Esophagus squamous epithelium (tissue), 5 donors: Measurements from ENCODE around the gene NCOA7. TPM values are rescaled to one million over a fixed set of nuclear protein-coding genes. Genes with fewer than 3 reads are reported as not detected.
A peak's percentile ranks its signal among the peaks of the same experiment; 100 is the strongest.

Source experiments
- DNase-seq: peaks from one replicate; lab custom pipeline; 2025; lab: John Stamatoyannopoulos, UW
- H3K27ac ChIP-seq, 4 donors: fragments of 200-600 bp; sonication (generic); one replicate each; pipeline ENCODE4 v1.5.1; 2016 to 2019; ENCODE audit warnings: mild to moderate bottlenecking in 1 of 4
- H3K27me3 ChIP-seq, 4 donors: fragments of 200-600 bp; sonication (generic); 1 replicate in 3 of 4; 2 replicates in 1 of 4; pipeline versions ENCODE4 v1.5.1 to v1.6.0; 2017 to 2021; ENCODE audit warnings: antibody characterized with exemption in 1 of 4
- H3K36me3 ChIP-seq, 3 donors: fragments of 200-600 bp; sonication (generic); one replicate each; pipeline ENCODE4 v1.5.1; 2016 to 2019
- H3K4me1 ChIP-seq, 3 donors: fragments of 200-600 bp; sonication (generic); one replicate each; pipeline ENCODE4 v1.5.1; 2017 to 2019
- H3K4me3 ChIP-seq, 4 donors: fragments of 200-600 bp; sonication (generic); 1 replicate in 3 of 4; 2 replicates in 1 of 4; pipeline ENCODE4 v1.5.1; 2016 to 2019; ENCODE audit warnings: mild to moderate bottlenecking in 2 of 4, moderate library complexity in 1 of 4
- H3K9me3 ChIP-seq, 3 donors: fragments of 200-600 bp; sonication (generic); one replicate each; pipeline ENCODE4 v1.5.1; 2016 to 2019
- POLR2A ChIP-seq, 4 donors: fragments of 450-650 bp; IDR thresholded peaks; one replicate each; pipeline ENCODE4 v1.6.1; 2017; ENCODE audit warnings: antibody characterized with exemption in 4 of 4, mild to moderate bottlenecking in 4 of 4, moderate library complexity in 3 of 4
- WGBS, 2 donors: methylation state at CpG; one replicate each; pipeline ENCODE4 v1.1.5; 2018; 5-methylcytosine and 5-hydroxymethylcytosine counted together
- intact Hi-C: fragments of 100-400 bp; cut with DNase I; formaldehyde crosslinking; loops from one replicate; pipeline ENCODE4 v1.15.0; 2022
- total RNA-seq, 4 donors: library from RNA; depleted of rRNA; stranded (reverse); fragments of >200 nt; gene quantifications; one replicate each; pipeline ENCODE4 v1.1.0, GENCODE V29; 2016
- TF ChIP-seq, protein P1 (sequence below), 6 experiments: fragments of 450-650 bp in 4 of 6; fragments of 200-600 bp in 2 of 6; sonication (generic) in 2 of 6; IDR thresholded peaks; one replicate each; pipeline ENCODE4 v1.5.1; 2016 to 2019; ENCODE audit warnings: antibody characterized with exemption in 6 of 6, mild to moderate bottlenecking in 4 of 6, moderate library complexity in 4 of 6
- donor health status: DM: yes; HTN: yes; CAD: no.

NCOA7 gene
- total RNA-seq, 4 donors from 2014 or later, result 30.9 to 85.1 (median 45.8) TPM

DNA sequence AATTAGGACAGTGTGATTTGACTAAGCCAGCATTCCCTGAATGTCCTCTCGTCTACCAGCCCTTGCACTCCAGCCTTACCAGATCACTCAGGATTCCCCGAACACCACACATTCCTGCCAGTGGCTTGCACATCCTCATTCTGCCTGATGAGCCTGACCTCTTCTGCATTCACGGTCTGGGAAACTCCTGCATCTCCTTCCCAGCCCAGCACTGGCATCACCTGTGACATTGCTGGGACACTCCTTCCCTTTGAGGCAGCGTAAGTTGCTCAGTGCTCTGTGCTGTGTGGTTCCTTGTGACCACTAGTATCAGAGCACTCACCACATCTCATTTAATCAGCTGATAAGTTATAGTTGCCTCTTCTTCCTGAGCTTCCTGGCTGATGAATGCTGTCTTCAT, 17.3 kb downstream of the NCOA7 start:
- intact Hi-C loops, result no loop called here

DNA sequence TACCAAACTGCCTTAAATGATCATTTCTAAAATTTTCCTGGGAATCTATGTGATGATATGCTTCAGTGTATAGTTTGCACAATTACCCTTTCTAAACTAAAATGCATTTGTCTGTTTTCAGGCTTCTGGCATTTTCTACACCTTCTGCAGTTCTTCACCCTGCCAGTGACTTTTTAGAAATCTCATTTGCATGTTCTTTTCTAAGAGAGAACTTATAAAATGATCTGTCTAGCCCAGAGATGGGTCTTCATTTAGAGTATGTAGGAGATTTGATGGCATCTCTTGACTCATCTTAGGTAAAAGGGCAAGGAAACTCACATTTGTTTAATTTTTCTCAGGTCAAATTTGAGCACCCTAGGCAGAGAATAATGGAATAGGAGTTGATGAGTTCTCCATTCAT, 17.8 kb downstream of the NCOA7 start:
- Histone ChIP-seq H3K4me3 (no peak overlapping the region), H3K27me3 (no peaks in the 10 kb centered on the region), H3K9me3 (no peaks in the 10 kb centered on the region), H3K4me1 (peaks cover 0 to 46% (median 26%) of the 10 kb centered on the region in 3 donors), H3K36me3 (no peaks in the 10 kb centered on the region), H3K27ac (no peak overlapping the region)
- intact Hi-C loops, result no loop called here
- TF ChIP-seq, protein P1, sequence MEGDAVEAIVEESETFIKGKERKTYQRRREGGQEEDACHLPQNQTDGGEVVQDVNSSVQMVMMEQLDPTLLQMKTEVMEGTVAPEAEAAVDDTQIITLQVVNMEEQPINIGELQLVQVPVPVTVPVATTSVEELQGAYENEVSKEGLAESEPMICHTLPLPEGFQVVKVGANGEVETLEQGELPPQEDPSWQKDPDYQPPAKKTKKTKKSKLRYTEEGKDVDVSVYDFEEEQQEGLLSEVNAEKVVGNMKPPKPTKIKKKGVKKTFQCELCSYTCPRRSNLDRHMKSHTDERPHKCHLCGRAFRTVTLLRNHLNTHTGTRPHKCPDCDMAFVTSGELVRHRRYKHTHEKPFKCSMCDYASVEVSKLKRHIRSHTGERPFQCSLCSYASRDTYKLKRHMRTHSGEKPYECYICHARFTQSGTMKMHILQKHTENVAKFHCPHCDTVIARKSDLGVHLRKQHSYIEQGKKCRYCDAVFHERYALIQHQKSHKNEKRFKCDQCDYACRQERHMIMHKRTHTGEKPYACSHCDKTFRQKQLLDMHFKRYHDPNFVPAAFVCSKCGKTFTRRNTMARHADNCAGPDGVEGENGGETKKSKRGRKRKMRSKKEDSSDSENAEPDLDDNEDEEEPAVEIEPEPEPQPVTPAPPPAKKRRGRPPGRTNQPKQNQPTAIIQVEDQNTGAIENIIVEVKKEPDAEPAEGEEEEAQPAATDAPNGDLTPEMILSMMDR (IDR thresholded peaks at IDR 0.05), result no peak
- TF ChIP-seq POLR2A (IDR thresholded peaks at IDR 0.05), result no peak
- DNase-seq, result no peak

More for the DNA sequence above, 17.3 kb downstream of the NCOA7 start:
- Histone ChIP-seq H3K9me3 (no peaks in the 10 kb centered on the region), H3K27ac (no peak overlapping the region), H3K36me3 (no peaks in the 10 kb centered on the region), H3K4me3 (no peak overlapping the region), H3K27me3 (no peaks in the 10 kb centered on the region), H3K4me1 (peaks cover 0 to 46% (median 21%) of the 10 kb centered on the region in 3 donors)
- 74 to 79% methylated on average over 4 of the region's 4 CpGs for WGBS, 2 donors
- TF ChIP-seq, protein P1 (IDR thresholded peaks at IDR 0.05), result no peak
- TF ChIP-seq POLR2A (IDR thresholded peaks at IDR 0.05), result no peak
- no peak for DNase-seq

DNA sequence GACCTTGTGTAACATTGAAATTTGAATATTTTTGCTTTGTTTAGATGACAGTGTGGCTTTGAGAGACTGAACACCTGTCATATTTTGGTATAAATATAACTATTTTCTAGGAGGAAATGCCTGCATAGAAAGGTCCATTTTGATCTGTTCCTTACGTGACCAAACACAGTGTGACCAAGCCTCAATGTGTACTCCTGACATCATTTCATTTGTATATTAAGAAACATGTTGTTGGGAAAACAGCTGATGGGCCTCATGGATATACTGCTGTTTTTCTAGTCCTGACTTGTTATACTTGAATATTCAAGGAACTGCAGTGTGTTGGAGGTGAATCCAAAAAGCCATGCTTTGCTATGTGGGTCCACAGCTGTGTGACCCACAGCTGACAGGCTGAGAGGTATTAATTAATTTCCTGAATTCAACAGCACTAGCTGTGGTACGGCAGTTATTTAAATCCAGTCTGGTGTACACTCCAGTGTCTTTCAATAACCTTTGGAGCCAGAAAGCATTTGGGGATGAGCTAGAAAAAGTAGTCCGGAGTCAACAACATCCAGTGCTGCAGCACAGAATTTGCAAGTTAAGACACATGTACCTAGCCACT, 18.9 kb downstream of the NCOA7 start:
- DNase-seq, result no peak
- TF ChIP-seq, protein P1 (IDR thresholded peaks at IDR 0.05), result no peak
- no peak for TF ChIP-seq POLR2A (IDR thresholded peaks at IDR 0.05)
- Histone ChIP-seq H3K4me1 (peaks cover 0 to 43% (median 31%) of the 10 kb centered on the region in 3 donors), H3K27ac (peak overlapping the region in 1 of 4 donors; percentile 5), H3K9me3 (no peaks in the 10 kb centered on the region), H3K27me3 (no peaks in the 10 kb centered on the region), H3K4me3 (no peak overlapping the region), H3K36me3 (no peaks in the 10 kb centered on the region)
- 71 to 79% methylated on average over 2 to 3 of the region's 3 CpGs for WGBS, 2 donors
- intact Hi-C loops, result no loop called here

DNA sequence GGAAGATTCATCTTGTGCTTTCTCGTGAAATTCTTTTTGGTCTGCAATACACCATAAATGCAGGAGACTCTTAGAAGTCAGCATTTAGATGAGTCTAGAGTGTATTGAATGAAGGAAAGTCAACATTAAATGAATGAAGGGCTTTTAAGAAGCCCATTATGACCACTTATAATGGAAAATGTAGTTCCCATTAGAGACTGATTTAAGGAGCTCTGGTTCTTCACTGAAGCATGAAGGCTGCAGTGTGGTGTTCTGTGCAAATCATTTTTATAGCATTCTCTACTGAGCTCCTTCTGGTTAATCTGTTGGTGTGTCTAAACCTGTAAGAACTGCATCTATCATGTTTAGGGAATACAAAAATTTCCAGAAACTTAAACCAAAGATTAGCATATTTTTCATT, 19.7 kb downstream of the NCOA7 start:
- no peaks in the 10 kb centered on the region for H3K27me3 ChIP-seq
- peaks cover 0 to 50% (median 30%) of the 10 kb centered on the region in 3 donors for H3K4me1 ChIP-seq
- no peak for TF ChIP-seq POLR2A (IDR thresholded peaks at IDR 0.05)
- TF ChIP-seq, protein P1 (IDR thresholded peaks at IDR 0.05), result no peak
- no peak for DNase-seq
- no peaks in the 10 kb centered on the region for H3K36me3 ChIP-seq
- intact Hi-C loops, result no loop called here
- H3K4me3 ChIP-seq, result no peak overlapping the region
- H3K9me3 ChIP-seq, result no peaks in the 10 kb centered on the region
- 82 to 84% methylated on average over 1 of the region's 1 CpG for WGBS, 2 donors
- no peak overlapping the region for H3K27ac ChIP-seq

DNA sequence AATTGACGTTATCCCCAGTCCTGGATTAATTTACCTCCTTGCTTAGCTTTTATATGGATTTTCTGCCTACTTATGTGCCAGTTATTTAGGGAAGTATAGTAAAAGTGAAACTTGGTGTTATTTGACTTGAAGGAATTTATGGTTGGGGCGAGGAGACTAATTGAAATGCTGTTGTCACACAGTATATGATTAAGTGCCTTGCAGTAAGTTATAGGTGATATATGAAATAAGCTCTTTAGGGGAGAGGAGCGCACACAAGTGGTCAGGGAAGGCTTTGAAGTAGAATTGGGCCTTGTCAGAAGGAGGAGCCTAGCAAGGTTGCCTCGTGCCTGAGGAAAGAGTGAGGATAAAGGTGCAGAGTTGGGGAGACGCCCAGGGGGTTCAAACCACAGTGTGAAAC, 20.5 kb downstream of the NCOA7 start:
- Histone ChIP-seq H3K27ac (peak overlapping the region in 1 of 4 donors; percentile 46), H3K4me1 (peaks cover 0 to 54% (median 26%) of the 10 kb centered on the region in 3 donors), H3K27me3 (no peaks in the 10 kb centered on the region), H3K9me3 (no peaks in the 10 kb centered on the region), H3K36me3 (no peaks in the 10 kb centered on the region), H3K4me3 (no peak overlapping the region)
- intact Hi-C loops, result no loop called here
- DNase-seq, result no peak
- TF ChIP-seq, protein P1 (IDR thresholded peaks at IDR 0.05), result no peak
- TF ChIP-seq POLR2A (IDR thresholded peaks at IDR 0.05), result no peak
- 81 to 88% methylated on average over 5 of the region's 5 CpGs for WGBS, 2 donors
